Muscle layer of duodenum (tissue), 2 donors: ENCODE measurements around the gene DST.

Experiments used
- H3K27ac ChIP-seq: one replicate; pipeline ENCODE4 v1.7.0; 2013; ENCODE audit warnings: mild to moderate bottlenecking, low read length
- H3K27me3 ChIP-seq: one replicate; pipeline ENCODE4 v1.7.0; 2013; ENCODE audit warnings: low read depth, mild to moderate bottlenecking, control low read depth, low read length
- H3K36me3 ChIP-seq, 2 donors: one replicate each; pipeline ENCODE4 v1.7.0; 2013; ENCODE audit warnings: low read length in 2 of 2, control low read depth in 1 of 2, mild to moderate bottlenecking in 1 of 2; ENCODE audit not compliant: insufficient read depth in 2 of 2, control insufficient read depth in 1 of 2
- H3K4me1 ChIP-seq, 2 donors: one replicate each; pipeline ENCODE4 v1.7.0; 2013; ENCODE audit warnings: low read length in 2 of 2, mild to moderate bottlenecking in 2 of 2, control low read depth in 1 of 2, moderate library complexity in 1 of 2; ENCODE audit not compliant: insufficient read depth in 2 of 2, control insufficient read depth in 1 of 2
- H3K4me3 ChIP-seq, 2 donors: one replicate each; pipeline ENCODE4 v1.7.0; 2013; ENCODE audit warnings: low read length in 2 of 2, low read depth in 1 of 2, mild to moderate bottlenecking in 1 of 2
- H3K9me3 ChIP-seq, 2 donors: one replicate each; pipeline ENCODE4 v1.7.0; 2013; ENCODE audit warnings: low read length in 2 of 2, control low read depth in 1 of 2, mild to moderate bottlenecking in 1 of 2; ENCODE audit not compliant: control insufficient read depth in 1 of 2
- donor health status: healthy.

DST gene

DNA sequence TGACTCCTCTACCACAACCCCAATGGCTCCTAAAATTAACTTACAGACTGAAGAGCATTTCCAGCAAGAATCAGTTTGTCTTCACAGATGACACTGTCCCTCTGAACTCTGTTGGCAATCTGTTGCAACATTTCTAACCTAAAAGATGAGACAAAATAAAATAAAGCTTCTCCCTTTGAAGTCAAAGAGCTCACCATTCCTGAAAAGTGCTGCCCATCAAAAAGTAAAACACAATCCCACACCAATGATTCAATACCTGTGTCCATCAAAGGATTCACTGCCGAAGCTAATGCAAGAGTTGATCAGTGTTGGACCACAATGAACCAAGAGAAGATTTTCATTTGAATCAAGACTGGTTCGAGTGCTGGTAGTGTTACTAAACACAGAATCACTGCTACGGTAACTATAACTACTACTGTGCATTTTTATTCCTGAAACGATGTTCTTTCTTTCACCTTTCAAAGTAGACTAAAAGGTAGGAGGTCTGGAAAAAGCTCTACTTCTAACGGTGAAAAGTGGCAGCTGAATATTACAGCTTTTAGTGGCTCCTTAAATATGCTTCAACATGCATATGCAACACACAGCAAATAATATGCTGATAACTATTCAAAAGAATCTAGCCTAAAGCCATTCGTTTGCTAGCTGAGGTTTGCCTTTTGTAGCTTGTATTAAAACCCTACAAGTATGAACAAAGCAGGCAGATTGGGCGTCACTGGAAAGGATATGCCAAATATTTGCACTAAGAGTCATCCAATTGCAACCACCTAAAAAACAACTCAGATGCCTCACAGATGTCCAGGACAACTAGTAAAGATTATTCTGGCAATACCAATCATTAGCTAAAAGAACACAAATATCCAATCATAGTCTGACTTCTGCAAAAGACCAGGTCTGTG lies at the start of gene DST:
Gene DST (minus strand): TSS at position 524 of the 896 bp plus-strand sequence.
- H3K4me3 ChIP-seq: no peak within 1 kb of the TSS
- no peaks in the 10 kb centered on the region for H3K9me3 ChIP-seq
- no peaks in the 10 kb centered on the region for H3K27me3 ChIP-seq
- H3K27ac ChIP-seq: no peak within 1 kb of the TSS
- peaks cover 29 to 44% of the 10 kb centered on the region in 2 donors for H3K36me3 ChIP-seq
- peaks cover 0 to 12% of the 10 kb centered on the region in 2 donors for H3K4me1 ChIP-seq

- H3K9me3 ChIP-seq: no peaks in the 10 kb centered on the region
- H3K27ac ChIP-seq: peak overlapping the region; percentile 96
- peak overlapping the region; percentile 52 to 57 for H3K4me3 ChIP-seq
- H3K27me3 ChIP-seq: no peaks in the 10 kb centered on the region
- H3K36me3 ChIP-seq: peaks cover 0 to 18% of the 10 kb centered on the region in 2 donors
- peaks cover 9 to 16% of the 10 kb centered on the region in 2 donors for H3K4me1 ChIP-seq
Observed at GRCh38 chr6:56691814-56692213, 49.1 kb upstream of the DST start.

DNA sequence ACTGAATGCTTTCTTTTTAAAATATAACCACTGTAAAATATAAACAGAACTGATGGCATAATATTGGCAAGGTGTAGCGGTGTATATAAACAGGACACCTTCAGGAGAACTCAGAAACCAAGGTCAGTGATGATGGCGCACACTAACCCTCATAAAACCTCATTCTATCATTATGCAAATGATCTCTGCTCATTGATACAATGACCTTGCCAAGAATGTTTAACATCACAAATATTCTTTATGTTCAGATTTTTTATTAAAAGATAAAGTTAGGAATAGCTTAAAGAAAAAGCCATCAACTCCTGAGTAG lies 48.6 kb upstream of the DST start:
- H3K4me1 ChIP-seq: peaks cover 9 to 16% of the 10 kb centered on the region in 2 donors
- H3K9me3 ChIP-seq: no peaks in the 10 kb centered on the region
- H3K36me3 ChIP-seq: peaks cover 0 to 18% of the 10 kb centered on the region in 2 donors
- H3K27ac ChIP-seq: peak overlapping the region; percentile 96
- H3K4me3 ChIP-seq: peak overlapping the region; percentile 52 to 57
- H3K27me3 ChIP-seq: no peaks in the 10 kb centered on the region

DNA sequence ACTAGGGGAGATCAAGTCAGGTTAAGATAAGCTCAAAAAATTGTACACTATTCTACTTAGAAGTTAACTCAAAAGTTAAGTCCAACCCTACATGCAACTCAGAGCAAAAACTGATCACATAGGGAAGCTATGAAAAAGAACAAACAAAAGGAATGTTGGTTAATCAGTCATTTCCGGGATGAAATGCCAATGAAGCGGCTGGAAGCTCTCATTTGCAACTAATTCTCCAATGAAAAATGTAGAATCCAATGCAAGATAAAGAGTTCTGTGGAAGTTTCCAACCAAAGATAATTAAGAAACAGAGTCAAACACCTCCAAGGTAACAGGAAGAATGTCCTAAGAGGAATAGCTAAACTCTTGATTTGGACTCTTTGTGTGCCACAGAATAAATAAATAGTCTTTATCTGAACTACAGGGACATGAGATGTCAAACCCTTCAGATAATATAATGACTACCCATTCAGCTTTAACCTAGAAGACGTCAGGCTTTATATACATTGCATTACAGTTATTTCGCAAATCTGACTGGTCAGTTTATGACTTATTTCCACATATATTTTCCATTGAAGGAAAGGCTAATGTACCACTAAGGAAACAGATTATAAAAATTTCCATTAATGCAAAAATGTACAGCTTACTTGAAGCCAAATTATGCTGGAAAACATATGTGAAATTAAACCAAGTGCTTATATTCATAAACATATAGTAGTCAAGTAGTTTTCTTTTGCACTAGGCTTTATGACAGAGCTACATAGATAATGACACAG lies 48.0 kb upstream of the DST start:
- no peaks in the 10 kb centered on the region for H3K27me3 ChIP-seq
- no peaks in the 10 kb centered on the region for H3K9me3 ChIP-seq
- peaks cover 0 to 18% of the 10 kb centered on the region in 2 donors for H3K36me3 ChIP-seq
- H3K4me1 ChIP-seq: peaks cover 9 to 16% of the 10 kb centered on the region in 2 donors
- H3K27ac ChIP-seq: peak overlapping the region; percentile 96
- peak overlapping the region; percentile 52 to 57 for H3K4me3 ChIP-seq

DNA sequence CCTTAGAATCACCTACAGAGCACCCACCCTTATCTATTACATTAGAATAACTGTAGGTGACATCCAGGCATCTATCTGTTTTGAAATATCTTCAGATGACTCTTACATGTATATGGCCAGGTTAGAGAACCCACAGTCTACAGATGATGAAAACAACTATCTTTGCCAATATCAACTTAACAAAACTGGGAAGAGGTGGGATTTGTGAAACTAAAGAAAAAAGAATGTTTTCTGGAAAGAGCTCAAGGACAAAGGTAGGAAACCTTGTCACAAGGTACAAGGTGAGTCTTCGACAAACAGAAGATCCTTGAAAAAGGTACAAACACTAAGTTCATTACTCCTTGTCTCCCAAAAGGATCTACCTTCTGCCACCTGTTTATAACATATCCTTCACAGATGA lies 47.0 kb upstream of the DST start:
- no peaks in the 10 kb centered on the region for H3K27me3 ChIP-seq
- peaks cover 9 to 16% of the 10 kb centered on the region in 2 donors for H3K4me1 ChIP-seq
- H3K27ac ChIP-seq: peak overlapping the region; percentile 40
- H3K4me3 ChIP-seq: peak overlapping the region in 1 of 2 donors; percentile 52
- peaks cover 0 to 18% of the 10 kb centered on the region in 2 donors for H3K36me3 ChIP-seq
- no peaks in the 10 kb centered on the region for H3K9me3 ChIP-seq

DNA sequence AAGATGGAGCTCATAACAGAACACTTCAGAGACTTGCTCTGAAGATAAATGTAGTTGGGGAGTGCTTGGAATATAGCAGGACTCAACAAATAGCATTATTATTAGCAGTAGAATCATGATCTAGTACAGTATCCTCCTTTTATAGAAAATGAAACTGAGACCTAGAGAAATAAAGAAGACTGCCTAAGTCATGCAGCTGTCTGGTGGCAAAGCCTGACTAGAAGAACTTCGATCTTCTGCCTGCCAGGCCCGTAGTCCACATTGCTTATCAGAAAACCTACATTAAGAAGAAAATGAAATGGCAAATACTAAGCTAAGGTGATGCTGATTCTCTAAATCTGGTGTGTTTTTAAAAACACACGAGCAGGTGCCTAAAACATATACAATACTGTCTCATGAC lies 46.4 kb upstream of the DST start:
- no peaks in the 10 kb centered on the region for H3K27me3 ChIP-seq
- peak overlapping the region; percentile 40 for H3K27ac ChIP-seq
- peak overlapping the region in 1 of 2 donors; percentile 52 for H3K4me3 ChIP-seq
- peaks cover 0 to 18% of the 10 kb centered on the region in 2 donors for H3K36me3 ChIP-seq
- H3K9me3 ChIP-seq: no peaks in the 10 kb centered on the region
- H3K4me1 ChIP-seq: peaks cover 9 to 16% of the 10 kb centered on the region in 2 donors

GRCh38 chr6:56688521-56688920 lies 45.8 kb upstream of the DST start:
- Histone ChIP-seq H3K27me3 (no peaks in the 10 kb centered on the region), H3K36me3 (peaks cover 0 to 18% of the 10 kb centered on the region in 2 donors), H3K4me1 (peaks cover 9 to 16% of the 10 kb centered on the region in 2 donors), H3K9me3 (no peaks in the 10 kb centered on the region), H3K4me3 (peak overlapping the region in 1 of 2 donors; percentile 52), H3K27ac (peak overlapping the region; percentile 40)

GRCh38 chr6:56687551-56687950 lies 44.9 kb upstream of the DST start:
- H3K4me1 ChIP-seq: peaks cover 4 to 16% of the 10 kb centered on the region in 2 donors
- peaks cover 0 to 13% of the 10 kb centered on the region in 2 donors for H3K36me3 ChIP-seq
- no peak overlapping the region for H3K27ac ChIP-seq
- no peaks in the 10 kb centered on the region for H3K9me3 ChIP-seq
- H3K4me3 ChIP-seq: no peak overlapping the region
- no peaks in the 10 kb centered on the region for H3K27me3 ChIP-seq

- H3K9me3 ChIP-seq: no peaks in the 10 kb centered on the region
- H3K27ac ChIP-seq: no peak overlapping the region
- H3K36me3 ChIP-seq: peaks cover 0 to 4% of the 10 kb centered on the region in 2 donors
- H3K4me1 ChIP-seq: peaks cover 4 to 15% of the 10 kb centered on the region in 2 donors
- H3K4me3 ChIP-seq: no peak overlapping the region
- H3K27me3 ChIP-seq: no peaks in the 10 kb centered on the region
Observed at GRCh38 chr6:56686429-56686828, 43.7 kb upstream of the DST start.

- Histone ChIP-seq H3K4me1 (peaks cover 4 to 12% of the 10 kb centered on the region in 2 donors), H3K36me3 (peaks cover 0 to 4% of the 10 kb centered on the region in 2 donors), H3K4me3 (no peak overlapping the region), H3K27ac (no peak overlapping the region), H3K27me3 (no peaks in the 10 kb centered on the region), H3K9me3 (no peaks in the 10 kb centered on the region)
Observed at GRCh38 chr6:56685994-56686393, 43.3 kb upstream of the DST start.

- H3K4me1 ChIP-seq: peaks cover 4% of the 10 kb centered on the region in 2 donors
Observed at GRCh38 chr6:56685102-56685733, 42.5 kb upstream of the DST start.

More at GRCh38 chr6:56685102-56685733, 42.5 kb upstream of the DST start:
- Histone ChIP-seq H3K27me3 (no peaks in the 10 kb centered on the region), H3K36me3 (no peaks in the 10 kb centered on the region), H3K27ac (no peak overlapping the region), H3K9me3 (no peaks in the 10 kb centered on the region), H3K4me3 (no peak overlapping the region)
